D721Med (cell line): ENCODE results near the gene TRAM2.
A peak's percentile ranks its signal among the peaks of the same experiment; 100 is the strongest.

Source experiments
- DNase-seq: peaks from one replicate; pipeline ENCODE4 v3.0.0; 2011; ENCODE audit warnings: low spot score; ENCODE audit not compliant: insufficient read length
- FAIRE-seq: peaks from 2 replicates; lab custom pipeline; 2011; peaks lifted over from hg19 to GRCh38; lab: Jason Lieb, UNC
- TF ChIP-seq, protein P1 (sequence below): IDR thresholded peaks from 2 replicates; pipeline ENCODE4 v1.5.1; 2012; ENCODE audit warnings: mild to moderate bottlenecking, control low read depth; ENCODE audit not compliant: insufficient read depth; ENCODE audit errors: missing control alignments

TRAM2 gene

DNA sequence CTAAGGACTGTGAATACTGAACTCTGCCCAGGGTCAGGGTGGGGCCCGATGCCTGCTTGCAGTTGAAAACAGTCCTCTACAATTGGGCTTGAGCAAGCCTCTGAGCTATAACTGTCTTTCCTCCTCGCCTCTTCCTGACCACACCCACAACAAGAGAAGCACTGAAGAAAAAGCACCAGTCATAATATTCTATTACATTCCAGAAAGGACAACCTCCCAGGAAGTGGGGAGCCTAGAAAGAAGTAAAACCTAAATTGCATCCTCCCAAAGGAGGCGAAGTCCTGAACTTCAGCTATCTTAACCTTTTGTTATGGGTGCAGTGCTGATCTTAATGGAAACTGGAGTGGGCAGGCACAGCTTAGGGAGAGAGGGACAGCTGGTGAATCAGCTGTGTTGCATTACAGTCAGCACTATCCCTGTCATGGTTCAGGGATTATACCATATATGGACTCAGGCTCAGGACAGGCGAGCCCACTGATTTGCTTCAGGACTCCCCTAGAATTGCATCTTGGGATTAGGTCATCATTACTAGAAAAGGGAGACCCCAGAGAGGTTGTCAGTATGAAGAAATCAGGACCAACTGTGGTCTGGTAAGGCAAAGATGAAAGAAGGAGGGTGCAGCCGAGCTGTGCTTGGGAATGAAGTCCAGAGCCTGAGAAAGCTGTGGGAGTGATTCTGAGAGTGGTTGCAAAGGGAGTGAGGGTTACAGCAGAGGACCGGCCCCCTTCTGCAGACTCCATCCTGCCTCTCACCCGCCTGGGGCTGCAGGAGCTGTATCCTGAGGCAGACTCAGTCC, 18.3 kb upstream of the TRAM2 start:
- peak; percentile 92 for FAIRE-seq
- peak; percentile 54 for DNase-seq
- TF ChIP-seq, protein P1, sequence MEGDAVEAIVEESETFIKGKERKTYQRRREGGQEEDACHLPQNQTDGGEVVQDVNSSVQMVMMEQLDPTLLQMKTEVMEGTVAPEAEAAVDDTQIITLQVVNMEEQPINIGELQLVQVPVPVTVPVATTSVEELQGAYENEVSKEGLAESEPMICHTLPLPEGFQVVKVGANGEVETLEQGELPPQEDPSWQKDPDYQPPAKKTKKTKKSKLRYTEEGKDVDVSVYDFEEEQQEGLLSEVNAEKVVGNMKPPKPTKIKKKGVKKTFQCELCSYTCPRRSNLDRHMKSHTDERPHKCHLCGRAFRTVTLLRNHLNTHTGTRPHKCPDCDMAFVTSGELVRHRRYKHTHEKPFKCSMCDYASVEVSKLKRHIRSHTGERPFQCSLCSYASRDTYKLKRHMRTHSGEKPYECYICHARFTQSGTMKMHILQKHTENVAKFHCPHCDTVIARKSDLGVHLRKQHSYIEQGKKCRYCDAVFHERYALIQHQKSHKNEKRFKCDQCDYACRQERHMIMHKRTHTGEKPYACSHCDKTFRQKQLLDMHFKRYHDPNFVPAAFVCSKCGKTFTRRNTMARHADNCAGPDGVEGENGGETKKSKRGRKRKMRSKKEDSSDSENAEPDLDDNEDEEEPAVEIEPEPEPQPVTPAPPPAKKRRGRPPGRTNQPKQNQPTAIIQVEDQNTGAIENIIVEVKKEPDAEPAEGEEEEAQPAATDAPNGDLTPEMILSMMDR = no peak

DNA sequence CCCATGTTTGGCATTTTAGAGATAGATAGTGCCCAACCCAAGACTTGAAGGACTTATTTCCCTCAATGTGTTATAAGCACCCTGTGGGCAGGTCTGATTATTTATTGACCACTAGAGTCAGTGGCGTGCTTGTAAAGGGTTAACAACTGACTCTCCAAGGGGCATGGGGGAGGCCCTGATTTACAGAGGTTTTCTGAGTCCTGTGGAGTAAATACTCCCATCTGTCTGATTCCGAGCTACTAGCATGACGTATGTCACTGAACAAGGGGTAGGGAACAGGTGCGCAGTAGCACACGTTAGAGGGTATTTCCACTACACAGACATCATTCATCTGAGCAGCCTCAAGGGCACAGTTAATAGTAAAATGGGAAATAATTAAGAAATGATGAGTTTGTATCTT, 17.4 kb upstream of the TRAM2 start:
- FAIRE-seq (no peak), DNase-seq (no peak)
- TF ChIP-seq, protein P1 = no peak

DNA sequence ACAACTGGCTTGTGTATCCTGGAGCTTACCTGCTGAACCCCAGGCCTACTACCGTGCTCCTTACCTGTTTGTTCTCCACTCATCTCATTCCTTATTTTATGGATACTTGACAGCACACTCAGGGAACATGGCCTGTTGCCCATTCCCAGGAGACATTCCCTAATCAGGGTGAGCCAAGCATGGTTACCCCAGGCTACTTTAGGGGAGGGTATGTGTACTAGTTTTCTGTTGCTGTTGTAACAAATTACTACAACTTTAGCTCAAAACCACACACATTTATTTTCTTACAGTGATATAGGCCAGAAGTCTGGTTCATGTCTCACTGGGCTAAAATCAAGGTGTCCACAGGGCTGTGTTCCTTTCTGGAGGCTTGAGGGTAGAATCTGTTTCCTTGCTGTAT, 15.0 kb upstream of the TRAM2 start:
- no peak for DNase-seq
- FAIRE-seq = no peak
- TF ChIP-seq, protein P1 = no peak

DNA sequence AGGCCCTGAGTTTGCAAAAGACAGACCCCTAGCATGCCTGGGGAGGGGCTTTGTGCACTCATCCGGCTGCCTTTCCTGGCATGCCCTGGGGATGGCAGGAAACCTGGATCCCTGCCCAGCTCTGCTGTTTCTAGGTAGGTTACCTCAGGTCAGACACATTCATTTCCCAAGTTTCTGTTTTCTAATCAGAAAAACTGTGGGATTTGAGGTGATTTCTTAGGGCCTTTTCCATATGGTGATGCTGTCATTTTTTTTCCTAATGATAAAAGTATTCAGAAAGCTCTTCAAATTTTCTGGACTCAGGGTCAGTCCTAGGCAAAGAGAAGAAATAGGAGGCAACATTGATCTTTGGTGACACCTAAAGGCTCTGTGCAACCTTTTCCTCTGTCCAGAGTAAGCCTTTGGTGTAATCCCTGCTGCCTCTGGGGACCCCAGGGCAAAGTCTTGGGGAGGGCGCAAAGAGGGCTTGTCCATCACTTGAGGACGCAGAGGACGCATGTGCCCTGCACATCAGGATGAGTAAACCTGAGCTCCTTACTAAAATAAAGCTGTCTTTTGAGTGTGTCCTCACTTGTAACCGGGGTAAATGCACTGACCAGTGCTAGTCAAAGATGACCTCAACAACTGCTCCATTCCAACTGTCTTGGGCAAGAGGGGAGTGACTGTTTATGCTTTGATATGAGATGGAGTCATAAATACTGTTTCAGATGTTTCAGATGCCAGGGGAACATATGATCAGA, 13.5 kb upstream of the TRAM2 start:
- FAIRE-seq (no peak), DNase-seq (no peak)
- TF ChIP-seq, protein P1 = no peak

DNA sequence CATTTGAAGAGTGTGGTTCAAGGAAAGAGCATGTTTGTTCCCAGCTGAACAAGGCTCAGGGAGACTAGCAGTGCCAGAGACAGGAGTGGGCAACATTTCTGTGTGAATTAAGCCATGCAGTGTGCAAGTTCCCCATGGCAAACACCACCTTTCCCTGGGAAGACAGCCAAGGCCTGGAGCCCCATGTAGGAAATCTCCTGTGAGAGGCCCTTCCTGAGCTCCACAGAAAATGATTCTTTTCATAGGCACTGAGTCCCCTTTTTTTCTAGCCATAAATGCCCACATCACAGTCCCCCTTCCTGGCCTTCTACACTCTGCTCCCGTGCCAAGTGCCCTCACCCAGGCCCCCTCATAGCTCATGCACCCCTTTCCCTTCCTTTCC, 11.8 kb upstream of the TRAM2 start:
- FAIRE-seq (no peak), DNase-seq (no peak)
- TF ChIP-seq, protein P1 = no peak

DNA sequence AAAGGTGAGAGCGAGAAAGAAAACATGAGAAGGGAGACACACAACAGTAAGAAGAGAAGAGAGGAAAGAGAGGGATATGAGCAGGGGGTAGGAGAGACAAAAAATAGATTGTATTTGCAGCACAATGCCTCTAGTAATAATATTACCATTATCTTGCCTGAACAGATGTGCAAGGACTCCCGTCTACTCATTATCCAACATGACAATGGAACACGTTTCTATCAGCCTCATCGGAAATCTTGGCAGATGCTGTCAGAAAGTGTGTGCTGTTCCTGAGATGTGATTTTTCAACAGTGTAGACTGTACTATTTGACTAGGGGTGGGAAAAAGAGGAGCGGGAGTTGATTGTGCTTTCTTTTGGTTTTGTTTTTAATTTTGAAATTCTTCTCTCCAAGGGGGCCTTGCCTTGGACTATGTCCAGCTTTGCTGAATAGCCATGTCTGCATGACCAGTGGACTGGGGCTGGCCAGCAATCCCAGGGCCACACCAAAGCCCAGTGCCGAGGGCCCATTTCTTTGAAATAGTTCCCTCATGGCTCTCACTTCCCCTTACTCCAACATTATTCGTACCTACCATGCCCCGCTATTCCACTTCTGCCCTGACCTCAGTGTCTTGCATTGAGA, 11.3 kb upstream of the TRAM2 start:
- TF ChIP-seq, protein P1 = no peak
- DNase-seq (no peak), FAIRE-seq (no peak)
